ENCODE measurements around the gene VAT1L.

GRCh38 chr16:77822661-77823060, 34.3 kb downstream of the VAT1L start:
- TF ChIP-seq CTCF (IDR thresholded peaks at IDR 0.05) (no peak), POLR2A (IDR thresholded peaks at IDR 0.05) (no peak)

Data from testis (tissue), 2 donors.